ENCODE data around the gene CCDC28B. TPM values are rescaled to one million over a fixed set of nuclear protein-coding genes. Genes with fewer than 3 reads are reported as not detected.
A peak's percentile ranks its signal among the peaks of the same experiment; 100 is the strongest.

Gene CCDC28B
- total and polyA plus RNA-seq, 2 of the 13 experiments (the other 11 are each of a cell fraction or from before 2014, with no cell fraction given) = 2.6 to 3.5 TPM

- no peaks in the 10 kb centered on the region for H3K27me3 ChIP-seq (ENCODE audit: control insufficient read depth in 1 of 2, insufficient read depth in 2 of 2, low read length in 2 of 2)
- FAIRE-seq (no peak), DNase-seq (ENCODE audit: low spot score) (no peak), ATAC-seq (no peak)
- H3K27ac ChIP-seq (ENCODE audit: extremely low read length, insufficient read depth, low read length) = no peak overlapping the region
- TF ChIP-seq ZFAT (CRISPR knock-in tag; conservative IDR thresholded peaks at IDR 0.05) = no peak
- peak; percentile 48; the same call in 1 of the 2 replicates for TF ChIP-seq CEBPG (CRISPR knock-in tag; IDR thresholded peaks at IDR 0.05)
- peak in 1 of 2 experiments; percentile 89; a peak in 2 of 4 replicates for TF ChIP-seq ATF4 (CRISPR knock-in tag; IDR thresholded peaks at IDR 0.05)
- intact Hi-C loops (cut with micrococcal nuclease; ENCODE audit: unreplicated experiment) = no loop called here
- H3K79me2 ChIP-seq (ENCODE audit: insufficient read depth, low read length) = peaks cover 46% of the 10 kb centered on the region
- no peak overlapping the region for H3K4me3 ChIP-seq (replicated peaks in 1 of 3; ENCODE audit: insufficient read depth in 1 of 3, low read depth in 2 of 3, low read length in 3 of 3)
- H3K36me3 ChIP-seq (replicated peaks in 1 of 2; ENCODE audit: control insufficient read depth in 1 of 2, insufficient read depth in 2 of 2, low read length in 2 of 2) = peaks cover 32 to 74% of the 10 kb centered on the region in 2 experiments
- no peak overlapping the region for H3K9ac ChIP-seq (ENCODE audit: insufficient read depth, low read depth, low read length)
- H3K4me2 ChIP-seq (ENCODE audit: low read depth, low read length) = peak overlapping the region; percentile 30
- CTCF ChIA-PET (ENCODE audit: low intra/inter-chr PET ratio, low total read pairs) = no interaction called here
- 98% methylated on average over 2 of the region's 2 CpGs for WGBS (ENCODE audit: low lambda C conversion rate)
- H4K20me1 ChIP-seq (ENCODE audit: insufficient read depth, low read length) = peaks cover 2% of the 10 kb centered on the region; the same call in 1 of the 2 replicates
- TSS peak; percentile 4 for BruUV-seq (replicated peaks)
- peaks cover 43% of the 10 kb centered on the region for H3K4me1 ChIP-seq (ENCODE audit: insufficient read depth, low read length)
- no peaks in the 10 kb centered on the region for H3K9me3 ChIP-seq (ENCODE audit: low read length)
- POLR2A ChIA-PET = no interaction called here
- in situ Hi-C loops (cut with HindIII; ENCODE audit: extremely low pct_ligation_motif_present, low pct_unique_long_range_greater_than_20kb) = no loop called here
- H2AFZ ChIP-seq (ENCODE audit: low read length) = no peak overlapping the region
Observed at GRCh38 chr1:32186077-32186476, 14.3 kb upstream of the CCDC28B start.

GRCh38 chr1:32186491-32186890, 13.9 kb upstream of the CCDC28B start:
- in situ Hi-C loops (cut with HindIII; ENCODE audit: extremely low pct_ligation_motif_present, low pct_unique_long_range_greater_than_20kb) = no loop called here
- BruUV-seq (replicated peaks) = no TSS peak
- no peak for DNase-seq (ENCODE audit: low spot score)
- POLR2A ChIA-PET = no interaction called here
- Histone ChIP-seq H3K4me3 (replicated peaks in 1 of 3; ENCODE audit: insufficient read depth in 1 of 3, low read depth in 2 of 3, low read length in 3 of 3) (no peak overlapping the region), H3K27ac (ENCODE audit: extremely low read length, insufficient read depth, low read length) (no peak overlapping the region), H3K27me3 (ENCODE audit: control insufficient read depth in 1 of 2, insufficient read depth in 2 of 2, low read length in 2 of 2) (no peaks in the 10 kb centered on the region), H3K9me3 (ENCODE audit: low read length) (no peaks in the 10 kb centered on the region), H3K4me2 (ENCODE audit: low read depth, low read length) (peak overlapping the region; percentile 30; the same call in 1 of the 2 replicates), H3K36me3 (replicated peaks in 1 of 2; ENCODE audit: control insufficient read depth in 1 of 2, insufficient read depth in 2 of 2, low read length in 2 of 2) (peaks cover 34 to 74% of the 10 kb centered on the region in 2 experiments), H3K9ac (ENCODE audit: insufficient read depth, low read depth, low read length) (no peak overlapping the region), H4K20me1 (ENCODE audit: insufficient read depth, low read length) (peaks cover 2% of the 10 kb centered on the region; the same call in 1 of the 2 replicates), H3K4me1 (ENCODE audit: insufficient read depth, low read length) (peaks cover 39% of the 10 kb centered on the region), H3K79me2 (ENCODE audit: insufficient read depth, low read length) (peaks cover 42% of the 10 kb centered on the region), H2AFZ (ENCODE audit: low read length) (no peak overlapping the region)
- intact Hi-C loops (cut with micrococcal nuclease; ENCODE audit: unreplicated experiment) = no loop called here
- no peak for FAIRE-seq
- no peak for ATAC-seq
- no peak for TF ChIP-seq HINFP (CRISPR knock-in tag; IDR thresholded peaks at IDR 0.05; ENCODE audit: low read depth)
- no peak for TF ChIP-seq BORCS8-MEF2B (CRISPR knock-in tag; IDR thresholded peaks at IDR 0.05)
- no peak for TF ChIP-seq ZNF17 (CRISPR knock-in tag; IDR thresholded peaks at IDR 0.05)
- peak; percentile 55 for TF ChIP-seq RBFOX2 (IDR thresholded peaks at IDR 0.05; ENCODE audit: low read depth, low read length)
- TF ChIP-seq SAP130 (CRISPR knock-in tag; IDR thresholded peaks at IDR 0.05; ENCODE audit: low read depth) = no peak
- TF ChIP-seq GFI1 (CRISPR knock-in tag; IDR thresholded peaks at IDR 0.05; ENCODE audit: borderline replicate concordance) = no peak
- CTCF ChIA-PET (ENCODE audit: low intra/inter-chr PET ratio, low total read pairs) = no interaction called here
- WGBS (ENCODE audit: low lambda C conversion rate) = 93% methylated on average over 2 of the region's 2 CpGs
